Heart left ventricle (tissue), 16 donors: ENCODE measurements around the gene PRMT3. TPM values are rescaled to one million over a fixed set of nuclear protein-coding genes. Genes with fewer than 3 reads are reported as not detected.
A peak's percentile ranks its signal among the peaks of the same experiment; 100 is the strongest.

Experiments used
- ATAC-seq, 4 donors: fragments of 200-7000 bp; cut with Tn5 transposase; one replicate each; pipeline ENCODE4 v1.9.1; 2020 to 2022; ENCODE audit warnings: moderate library complexity in 4 of 4, mild to moderate bottlenecking in 3 of 4, moderate number of reproducible peaks in 1 of 4
- DNase-seq, 5 donors: peaks; one replicate each; pipeline ENCODE4 v3.0.0-alpha.2; 2020
- H3K27ac ChIP-seq, 12 donors: fragments of 200-600 bp; sonication (generic) in 4 of 12; one replicate each; pipeline versions ENCODE4 v1.5.0 to v1.8.0; 2016 to 2022; ENCODE audit warnings: mild to moderate bottlenecking in 2 of 12
- H3K27me3 ChIP-seq, 9 donors: fragments of 200-600 bp; sonication (generic) in 2 of 9; one replicate each; pipeline versions ENCODE4 v1.5.1 to v1.8.0; 2016 to 2022; ENCODE audit warnings: mild to moderate bottlenecking in 3 of 9
- H3K36me3 ChIP-seq, 9 donors: fragments of 200-600 bp; sonication (generic) in 2 of 9; one replicate each; pipeline versions ENCODE4 v1.5.0 to v1.8.0; 2018 to 2022; ENCODE audit warnings: mild to moderate bottlenecking in 2 of 9
- H3K4me1 ChIP-seq, 12 donors: fragments of 200-600 bp; sonication (generic) in 4 of 12; one replicate each; pipeline versions ENCODE4 v1.5.0 to v1.8.0; 2016 to 2022; ENCODE audit warnings: mild to moderate bottlenecking in 3 of 12
- H3K4me3 ChIP-seq, 12 donors: fragments of 200-600 bp; sonication (generic) in 4 of 12; one replicate each; pipeline versions ENCODE4 v1.5.0 to v1.8.0; 2017 to 2022; ENCODE audit warnings: mild to moderate bottlenecking in 9 of 12, moderate library complexity in 4 of 12
- H3K9me3 ChIP-seq, 12 donors: fragments of 200-600 bp; sonication (generic) in 4 of 12; one replicate each; pipeline versions ENCODE4 v1.5.0 to v1.8.0; 2016 to 2022; ENCODE audit warnings: mild to moderate bottlenecking in 1 of 12
- CTCF ChIP-seq, 12 donors: fragments of 200-600 bp; sonication (generic) in 4 of 12; IDR thresholded peaks; one replicate each; pipeline versions ENCODE4 v1.5.0 to v1.8.0; 2018 to 2022; ENCODE audit warnings: antibody characterized with exemption in 12 of 12, mild to moderate bottlenecking in 5 of 12
- POLR2A ChIP-seq, 2 donors: fragments of 450-650 bp; IDR thresholded peaks; one replicate each; pipeline ENCODE4 v1.6.1; 2017; ENCODE audit warnings: antibody characterized with exemption in 2 of 2, mild to moderate bottlenecking in 2 of 2, moderate library complexity in 2 of 2
- WGBS, 4 donors: extraction: QIAGEN DNeasy Blood & Tissue Kit in 2 of 4; methylation state at CpG; one replicate each; pipeline versions ENCODE4 v1.1.5 to v1.1.7; 2013 to 2018; 5-methylcytosine and 5-hydroxymethylcytosine counted together
- intact Hi-C, 10 donors: fragments of 100-400 bp; cut with DNase I; formaldehyde crosslinking; loops; one replicate each; pipeline versions ENCODE4 v1.11.1 to v1.14.2; 2022
- polyA plus RNA-seq, 2 donors: library from polyadenylated mRNA; stranded (reverse); fragments of 200-250 nt; gene quantifications; one replicate each; pipeline ENCODE4 v1.2.3, GENCODE V29; 2013
- total RNA-seq, 9 donors: library from RNA; depleted of rRNA in 2 of 9; stranded (reverse); fragments of >200 nt in 2 of 9; fragmentation: NEBNext Ultra II Directional in 3 of 9; extraction: Animal tissue kit (Norgen Biotek cat#: 25700) in 3 of 9; gene quantifications; one replicate each; pipeline versions ENCODE4 v1.1.0 to v1.2.4, GENCODE V29; 2016 to 2023
- donor health status: ischemic (EF 13 %, LVEDD 7.1; RV severe dilation, severe dysfunction).
- donor health status: healthy with polysubstance abuse.
- donor health status: DM: no; HTN: yes; CAD: no.
- donor health status: DM: no; HTN: no; CAD: no.
- donor health status: ischemic (EF 25% LVEDD 6.9; RV normal size, moderate dysfunction).
- donor health status: ischemic (EF 25% LVEDD 5.7; RV mildly dilated, moderate dysfunction).
- donor health status: healthy.
- donor health status: DM: yes; HTN: yes; CAD: no.
- donor health status: ischemic (EF 35%, LVEDD 5.7; RV mildly dilated, moderate dysfunction).
- donor health status: nonischemic (EF 11% LVEDD 7.7; RV severe dilation, severe dysfunction).
- donor health status: DM: yes; HTN: yes; CAD: no.
- donor health status: PGD.
- donor health status: ischemic (EF 29% LVEDD 5.4; RV normal size, mild dysfunction).
- donor health status: nonischemic (EF 23%, LVEDD 6.1; RV moderate dilation, normal function).

The PRMT3 gene
- total and polyA plus RNA-seq, 11 donors: 6.6 to 15.0 (median 10.5) TPM

GRCh38 chr11:20458905-20459632, 71.6 kb downstream of the PRMT3 start:
- Histone ChIP-seq H3K27ac (no peak overlapping the region), H3K36me3 (peaks cover 0 to 20% (median 14%) of the 10 kb centered on the region in 9 donors), H3K4me3 (no peak overlapping the region), H3K9me3 (no peaks in the 10 kb centered on the region), H3K4me1 (peaks cover 0 to 12% (median 0%) of the 10 kb centered on the region in 12 donors), H3K27me3 (no peaks in the 10 kb centered on the region)
- ATAC-seq (no peak), DNase-seq (no peak)
- intact Hi-C loops: no loop called here
- no peak for TF ChIP-seq CTCF (IDR thresholded peaks at IDR 0.05)
- no peak for TF ChIP-seq POLR2A (IDR thresholded peaks at IDR 0.05)
- WGBS, 4 donors: 48 to 69% (median 66%) methylated on average over 1 of the region's 1 CpG

GRCh38 chr11:20459865-20460264, 72.3 kb downstream of the PRMT3 start:
- 30 to 44% (median 38%) methylated on average over 5 of the region's 5 CpGs for WGBS, 4 donors
- H3K9me3 ChIP-seq: no peaks in the 10 kb centered on the region
- peaks cover 0 to 12% (median 0%) of the 10 kb centered on the region in 12 donors for H3K4me1 ChIP-seq
- DNase-seq: no peak
- TF ChIP-seq POLR2A (IDR thresholded peaks at IDR 0.05) (no peak), CTCF (IDR thresholded peaks at IDR 0.05) (no peak)
- intact Hi-C loops: no loop called here
- no peak overlapping the region for H3K4me3 ChIP-seq
- peak in 2 of 4 donors; percentile 34 to 42 for ATAC-seq
- H3K27me3 ChIP-seq: no peaks in the 10 kb centered on the region
- H3K27ac ChIP-seq: no peak overlapping the region
- peaks cover 0 to 27% (median 18%) of the 10 kb centered on the region in 9 donors for H3K36me3 ChIP-seq

DNA sequence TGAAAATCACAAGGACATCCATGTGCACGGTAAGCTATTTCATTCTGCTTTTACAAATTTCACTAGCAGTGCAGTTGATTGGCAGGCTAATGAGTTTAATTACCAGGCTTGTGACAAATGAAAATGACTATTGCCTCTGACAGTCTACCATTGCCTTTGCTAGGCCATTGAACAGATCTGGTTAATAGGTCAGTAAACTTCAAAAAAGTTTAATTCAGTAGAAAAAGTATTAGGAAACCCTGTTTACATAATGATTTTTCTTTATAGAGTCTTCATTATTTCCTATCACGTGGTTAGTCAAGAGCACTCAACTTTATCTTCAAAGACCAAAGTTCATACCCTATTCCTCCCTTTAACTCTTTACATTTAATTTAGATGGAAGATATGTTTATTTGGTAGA, 77.0 kb downstream of the PRMT3 start:
- DNase-seq (no peak), ATAC-seq (no peak)
- WGBS, 4 donors: 75 to 87% (median 84%) methylated on average over 2 of the region's 2 CpGs
- no peak for TF ChIP-seq POLR2A (IDR thresholded peaks at IDR 0.05)
- no peak overlapping the region for H3K4me3 ChIP-seq
- H3K27me3 ChIP-seq: no peaks in the 10 kb centered on the region
- intact Hi-C loops: no loop called here
- H3K9me3 ChIP-seq: no peaks in the 10 kb centered on the region
- no peak overlapping the region for H3K27ac ChIP-seq
- peaks cover 0 to 5% (median 0%) of the 10 kb centered on the region in 12 donors for H3K4me1 ChIP-seq
- peaks cover 0 to 38% (median 23%) of the 10 kb centered on the region in 9 donors for H3K36me3 ChIP-seq

DNA sequence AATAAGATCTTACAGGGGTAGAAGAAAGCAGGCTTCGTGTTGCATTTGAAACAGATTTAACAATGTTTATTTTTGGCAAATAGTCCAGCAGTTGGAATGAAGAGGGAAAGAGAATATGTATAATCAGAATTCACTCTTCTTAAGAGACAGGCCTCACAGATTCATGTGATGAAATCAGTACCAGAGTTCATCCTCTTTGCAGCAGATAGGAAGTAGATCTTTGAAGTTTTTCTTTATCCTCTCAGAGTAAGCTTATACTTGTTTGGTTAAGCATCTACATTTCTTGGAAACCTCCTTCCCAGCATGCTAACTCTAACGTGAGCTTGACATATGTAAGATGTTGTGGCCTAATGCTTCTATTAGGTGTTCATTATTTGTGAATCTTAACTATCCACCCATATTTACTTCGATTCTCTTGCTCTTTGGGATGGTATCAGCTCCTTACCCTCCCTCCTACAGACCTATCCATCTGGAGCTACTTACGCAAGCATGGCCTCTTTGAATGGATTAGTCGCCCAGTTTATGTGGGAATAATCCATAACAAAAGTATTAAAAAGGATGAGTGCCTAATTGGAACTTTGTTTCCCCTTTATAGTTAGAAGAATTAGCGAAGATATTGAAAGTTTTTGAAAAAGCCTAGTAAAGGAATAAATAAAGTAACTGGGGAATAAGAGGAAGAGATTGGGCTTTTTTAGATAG, 80.1 kb downstream of the PRMT3 start:
- no peak overlapping the region for H3K4me3 ChIP-seq
- WGBS, 4 donors: 85 to 89% (median 87%) methylated on average over 6 of the region's 6 CpGs
- no peaks in the 10 kb centered on the region for H3K27me3 ChIP-seq
- TF ChIP-seq CTCF (IDR thresholded peaks at IDR 0.05): no peak
- TF ChIP-seq POLR2A (IDR thresholded peaks at IDR 0.05): no peak
- ATAC-seq (no peak), DNase-seq (no peak)
- H3K4me1 ChIP-seq: no peaks in the 10 kb centered on the region
- no peak overlapping the region for H3K27ac ChIP-seq
- peaks cover 0 to 4% (median 0%) of the 10 kb centered on the region in 12 donors for H3K9me3 ChIP-seq
- intact Hi-C loops: no loop called here
- peaks cover 0 to 34% (median 17%) of the 10 kb centered on the region in 9 donors for H3K36me3 ChIP-seq
